Cardiac fibroblast (primary cell): ENCODE measurements around the gene EFNA2.

ENCODE experiments used
- DNase-seq, 2 donors: peaks; one replicate each; pipeline versions ENCODE4 v3.0.0 to v3.0.0-alpha.2; 2010; ENCODE audit warnings: low read depth in 2 of 2
- H3K4me3 ChIP-seq, 2 donors: replicated peaks in 1 of 2; 1 replicate in 1 of 2; 2 replicates in 1 of 2; pipeline ENCODE4 v1.5.1; 2011; ENCODE audit warnings: low read depth in 2 of 2, low read length in 2 of 2, mild to moderate bottlenecking in 2 of 2, moderate library complexity in 1 of 2
- CTCF ChIP-seq: IDR thresholded peaks from one replicate; pipeline ENCODE4 v1.5.1; 2011; ENCODE audit warnings: low read depth, mild to moderate bottlenecking, low read length, inconsistent platforms

Gene EFNA2

GRCh38 chr19:1287354-1288225, 1.9 kb downstream of the EFNA2 start:
- no peak for TF ChIP-seq CTCF
- no peak overlapping the region for H3K4me3 ChIP-seq
- DNase-seq: no peak

- no peak for DNase-seq
- no peak overlapping the region for H3K4me3 ChIP-seq
- TF ChIP-seq CTCF: no peak
Observed at GRCh38 chr19:1288226-1288612, 2.5 kb downstream of the EFNA2 start.

GRCh38 chr19:1288833-1289685, 3.4 kb downstream of the EFNA2 start:
- H3K4me3 ChIP-seq: no peak overlapping the region
- no peak for TF ChIP-seq CTCF
- no peak for DNase-seq

- TF ChIP-seq CTCF: no peak
- no peak overlapping the region for H3K4me3 ChIP-seq
- DNase-seq: no peak
Observed at GRCh38 chr19:1289686-1290025, 4.0 kb downstream of the EFNA2 start.

GRCh38 chr19:1290196-1290702, 4.6 kb downstream of the EFNA2 start:
- TF ChIP-seq CTCF: no peak

GRCh38 chr19:1290703-1291651, 5.3 kb downstream of the EFNA2 start:
- no peak for DNase-seq
- TF ChIP-seq CTCF: no peak
- no peak overlapping the region for H3K4me3 ChIP-seq

More at GRCh38 chr19:1290196-1290702, 4.6 kb downstream of the EFNA2 start:
- no peak for DNase-seq
- H3K4me3 ChIP-seq: no peak overlapping the region
